PFSK-1 (cell line): ENCODE results near the gene KRTAP5-8.

Source experiments
- FOXP2 ChIP-seq: optimal IDR thresholded peaks from 2 replicates; pipeline ENCODE3; 2011; ENCODE audit warnings: borderline replicate concordance, control low read depth, inconsistent platforms; ENCODE audit not compliant: insufficient read depth; ENCODE audit errors: extremely low read length, extremely low read depth
- POLR2AphosphoS5 ChIP-seq: IDR thresholded peaks from 2 replicates; pipeline ENCODE4 v1.6.1; 2012; ENCODE audit warnings: low read depth, mild to moderate bottlenecking, control low read depth, low read length, moderate library complexity
- REST ChIP-seq, 2 experiments: IDR thresholded peaks; 2 replicates each; pipeline versions ENCODE4 v1.6.1 to v1.8.0; 2011 to 2012; ENCODE audit warnings: low read depth in 2 of 2, low read length in 2 of 2, control low read depth in 1 of 2, inconsistent platforms in 1 of 2, mild to moderate bottlenecking in 1 of 2, moderate library complexity in 1 of 2; ENCODE audit not compliant: insufficient read depth in 1 of 2
- SIN3A ChIP-seq: IDR thresholded peaks from 2 replicates; pipeline ENCODE4 v1.6.1; 2012; ENCODE audit warnings: mild to moderate bottlenecking, low read length, moderate library complexity, borderline replicate concordance; ENCODE audit not compliant: insufficient read depth
- TAF1 ChIP-seq: IDR thresholded peaks from 2 replicates; pipeline ENCODE4 v1.6.1; 2012; ENCODE audit warnings: low read length, control low read depth, borderline replicate concordance; ENCODE audit not compliant: insufficient read depth

KRTAP5-8 gene

GRCh38 chr11:71501071-71501985 lies 36.5 kb upstream of the KRTAP5-8 start:
- TF ChIP-seq REST (IDR thresholded peaks at IDR 0.05; ENCODE audit: insufficient read depth in 1 of 2, low read depth in 2 of 2, low read length in 2 of 2) (no peak), TAF1 (no peak), FOXP2 (no peak), SIN3A (no peak), POLR2AphosphoS5 (no peak)

- no peak for TF ChIP-seq FOXP2
- no peak for TF ChIP-seq SIN3A
- TF ChIP-seq POLR2AphosphoS5 = no peak
Observed at GRCh38 chr11:71502026-71502425, 35.8 kb upstream of the KRTAP5-8 start.

- TF ChIP-seq POLR2AphosphoS5 (no peak), REST (IDR thresholded peaks at IDR 0.05; ENCODE audit: insufficient read depth in 1 of 2, low read depth in 2 of 2, low read length in 2 of 2) (no peak), FOXP2 (no peak), TAF1 (no peak), SIN3A (no peak)
Observed at GRCh38 chr11:71502871-71503435, 34.9 kb upstream of the KRTAP5-8 start.

- TF ChIP-seq TAF1 (no peak), POLR2AphosphoS5 (no peak), FOXP2 (no peak), SIN3A (no peak), REST (IDR thresholded peaks at IDR 0.05; ENCODE audit: insufficient read depth in 1 of 2, low read depth in 2 of 2, low read length in 2 of 2) (no peak)
Observed at GRCh38 chr11:71504531-71504930, 33.3 kb upstream of the KRTAP5-8 start.

- no peak for TF ChIP-seq FOXP2
Observed at GRCh38 chr11:71505001-71505400, 32.8 kb upstream of the KRTAP5-8 start.

- TF ChIP-seq FOXP2 (no peak), REST (IDR thresholded peaks at IDR 0.05; ENCODE audit: insufficient read depth in 1 of 2, low read depth in 2 of 2, low read length in 2 of 2) (no peak), TAF1 (no peak), SIN3A (no peak), POLR2AphosphoS5 (no peak)
Observed at GRCh38 chr11:71505781-71506180, 32.0 kb upstream of the KRTAP5-8 start.
